Activated T-cell treated with anti-CD3 and anti-CD28 coated beads, Interleukin-2, amount 50 U/mL, for 1 hour (primary cell): ENCODE data around the gene SLC6A8.
"Not testable (repeated sequence)": the region's sequence is repeated elsewhere in the genome, so short reads cannot be mapped to it uniquely, and the experiment has no call there.

ENCODE experiments used
- DNase-seq: peaks from one replicate; pipeline ENCODE4 v3.0.0-alpha.2; 2020

The SLC6A8 gene

GRCh38 chrX:153694256-153694655, 6.5 kb downstream of the SLC6A8 start:
- DNase-seq = not testable (repeated sequence)

GRCh38 chrX:153694687-153695270, 7.1 kb downstream of the SLC6A8 start:
- no peak for DNase-seq

GRCh38 chrX:153696100-153696499, 8.4 kb downstream of the SLC6A8 start:
- no peak for DNase-seq

GRCh38 chrX:153696538-153696937, 8.8 kb downstream of the SLC6A8 start:
- DNase-seq = not testable (repeated sequence)

- DNase-seq = not testable (repeated sequence)
Observed at GRCh38 chrX:153696986-153697722, 9.4 kb downstream of the SLC6A8 start.

GRCh38 chrX:153697924-153698865, 10.5 kb downstream of the SLC6A8 start:
- no peak for DNase-seq

- DNase-seq = not testable (repeated sequence)
Observed at GRCh38 chrX:153699210-153699783, 11.6 kb downstream of the SLC6A8 start.

GRCh38 chrX:153699784-153700371, 12.2 kb downstream of the SLC6A8 start:
- DNase-seq = not testable (repeated sequence)

GRCh38 chrX:153700376-153700945, 12.7 kb downstream of the SLC6A8 start:
- DNase-seq = no peak

- no peak for DNase-seq
Observed at GRCh38 chrX:153700967-153701366, 13.2 kb downstream of the SLC6A8 start.

- DNase-seq = no peak
Observed at GRCh38 chrX:153701706-153702105, 14.0 kb downstream of the SLC6A8 start.

- no peak for DNase-seq
Observed at GRCh38 chrX:153702336-153703035, 14.8 kb downstream of the SLC6A8 start.

- DNase-seq = no peak
Observed at GRCh38 chrX:153703036-153703370, 15.3 kb downstream of the SLC6A8 start.

GRCh38 chrX:153704021-153704526, 16.3 kb downstream of the SLC6A8 start:
- no peak for DNase-seq

GRCh38 chrX:153704631-153705402, 17.1 kb downstream of the SLC6A8 start:
- not testable (repeated sequence) for DNase-seq

- DNase-seq = not testable (repeated sequence)
Observed at GRCh38 chrX:153705403-153706060, 17.8 kb downstream of the SLC6A8 start.

- DNase-seq = no peak
Observed at GRCh38 chrX:153706799-153707198, 19.1 kb downstream of the SLC6A8 start.

GRCh38 chrX:153707406-153707805, 19.7 kb downstream of the SLC6A8 start:
- no peak for DNase-seq

- peak; percentile 48 for DNase-seq
Observed at GRCh38 chrX:153708415-153708814, 20.7 kb downstream of the SLC6A8 start.
